Smooth muscle cell (in vitro differentiated cells): ENCODE data around the gene SIM2. TPM values are rescaled to one million over a fixed set of nuclear protein-coding genes. Genes with fewer than 3 reads are reported as not detected.

Experiments used
- DNase-seq: peaks from one replicate; lab custom pipeline; 2025; ENCODE audit not compliant: unreplicated experiment; lab: John Stamatoyannopoulos, UW
- H2AFZ ChIP-seq: fragments of 200-600 bp; sonication (generic); 2 replicates; pipeline ENCODE4 v1.6.0; 2016; ENCODE audit warnings: antibody characterized with exemption, low read depth, mild to moderate bottlenecking
- H3F3A ChIP-seq: fragments of 200-600 bp; sonication (generic); 2 replicates; pipeline ENCODE4 v1.6.0; 2017; ENCODE audit warnings: antibody characterized with exemption, low read depth
- H3K27ac ChIP-seq: fragments of 200-600 bp; sonication (generic); 2 replicates; pipeline ENCODE4 v1.5.1; 2016; ENCODE audit warnings: low read depth, mild to moderate bottlenecking
- H3K27me3 ChIP-seq: fragments of 200-600 bp; sonication (generic); 2 replicates; pipeline ENCODE4 v1.6.1; 2016; ENCODE audit warnings: low read depth, mild to moderate bottlenecking
- H3K36me3 ChIP-seq: fragments of 200-600 bp; sonication (generic); 2 replicates; pipeline ENCODE4 v1.5.1; 2016; ENCODE audit warnings: low read depth
- H3K4me1 ChIP-seq: fragments of 200-600 bp; sonication (generic); 2 replicates; pipeline ENCODE4 v1.5.1; 2016; ENCODE audit warnings: low read depth
- H3K4me2 ChIP-seq: fragments of 200-600 bp; sonication (generic); 2 replicates; pipeline ENCODE4 v1.6.0; 2016; ENCODE audit warnings: mild to moderate bottlenecking
- H3K4me3 ChIP-seq: fragments of 200-600 bp; sonication (generic); 2 replicates; pipeline ENCODE4 v1.5.1; 2016; ENCODE audit warnings: mild to moderate bottlenecking
- H3K79me2 ChIP-seq: fragments of 200-600 bp; sonication (generic); 2 replicates; pipeline ENCODE4 v1.6.0; 2016; ENCODE audit warnings: low read depth, mild to moderate bottlenecking
- H3K9ac ChIP-seq: fragments of 200-600 bp; sonication (generic); 2 replicates; pipeline ENCODE4 v1.6.0; 2016; ENCODE audit warnings: low read depth
- H3K9me3 ChIP-seq: fragments of 200-600 bp; sonication (generic); replicated peaks from 2 replicates; pipeline ENCODE4 v1.5.1; 2016; ENCODE audit warnings: low read depth
- H4K20me1 ChIP-seq: fragments of 200-600 bp; sonication (generic); 2 replicates; pipeline ENCODE4 v1.6.0; 2016; ENCODE audit warnings: low read depth
- WGBS: methylation state at CpG from one replicate; pipeline ENCODE4 v1.1.7; 2016; ENCODE audit warnings: low lambda C conversion rate; 5-methylcytosine and 5-hydroxymethylcytosine counted together
- polyA plus RNA-seq: library from polyadenylated mRNA; unstranded; fragments of >200 nt; fragmentation: Nextera tagmentation; extraction: Ambion mirVana; gene quantifications from 2 replicates; pipeline ENCODE4 v1.2.1, GENCODE V29; 2016
- total RNA-seq: library from RNA; depleted of rRNA; stranded (reverse); fragments of >200 nt; gene quantifications from 2 replicates; pipeline ENCODE4 v1.2.3, GENCODE V29; 2014
- TF ChIP-seq, protein P1 (sequence below): fragments of 200-600 bp; sonication (generic); IDR thresholded peaks from 2 replicates; pipeline ENCODE4 v1.5.1; 2017; ENCODE audit warnings: borderline replicate concordance, mild to moderate bottlenecking, antibody characterized with exemption; ENCODE audit not compliant: insufficient read depth, poor library complexity, severe bottlenecking

SIM2 gene
- total and polyA plus RNA-seq, 2 experiments from 2014 or later, result 0.25 TPM; not detected in 1

DNA sequence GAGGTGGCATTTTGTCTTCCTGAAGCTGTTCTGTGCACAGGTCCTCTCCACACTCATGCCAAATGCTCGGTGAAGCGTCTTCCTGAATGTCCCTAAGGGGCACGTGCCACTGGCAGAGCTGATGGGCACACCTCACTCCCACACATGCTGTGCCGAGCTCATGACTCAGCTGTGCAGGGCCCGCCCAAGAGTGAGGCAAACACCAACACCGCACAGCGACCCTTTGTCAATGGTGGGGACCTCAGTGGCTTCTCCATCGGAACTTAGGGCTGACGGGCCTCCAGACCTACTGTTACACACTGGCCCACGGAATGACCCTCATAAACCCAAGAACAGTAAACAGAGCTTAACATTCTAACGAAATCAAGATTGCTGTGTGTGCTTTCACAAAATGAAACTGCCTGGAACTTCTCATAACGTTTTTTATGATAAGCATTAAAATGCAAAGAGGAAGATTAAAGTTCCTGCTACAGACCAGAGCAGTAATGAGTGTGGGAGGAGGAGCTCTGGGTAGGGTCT, 89.3 kb downstream of the SIM2 start:
- TF ChIP-seq, protein P1, sequence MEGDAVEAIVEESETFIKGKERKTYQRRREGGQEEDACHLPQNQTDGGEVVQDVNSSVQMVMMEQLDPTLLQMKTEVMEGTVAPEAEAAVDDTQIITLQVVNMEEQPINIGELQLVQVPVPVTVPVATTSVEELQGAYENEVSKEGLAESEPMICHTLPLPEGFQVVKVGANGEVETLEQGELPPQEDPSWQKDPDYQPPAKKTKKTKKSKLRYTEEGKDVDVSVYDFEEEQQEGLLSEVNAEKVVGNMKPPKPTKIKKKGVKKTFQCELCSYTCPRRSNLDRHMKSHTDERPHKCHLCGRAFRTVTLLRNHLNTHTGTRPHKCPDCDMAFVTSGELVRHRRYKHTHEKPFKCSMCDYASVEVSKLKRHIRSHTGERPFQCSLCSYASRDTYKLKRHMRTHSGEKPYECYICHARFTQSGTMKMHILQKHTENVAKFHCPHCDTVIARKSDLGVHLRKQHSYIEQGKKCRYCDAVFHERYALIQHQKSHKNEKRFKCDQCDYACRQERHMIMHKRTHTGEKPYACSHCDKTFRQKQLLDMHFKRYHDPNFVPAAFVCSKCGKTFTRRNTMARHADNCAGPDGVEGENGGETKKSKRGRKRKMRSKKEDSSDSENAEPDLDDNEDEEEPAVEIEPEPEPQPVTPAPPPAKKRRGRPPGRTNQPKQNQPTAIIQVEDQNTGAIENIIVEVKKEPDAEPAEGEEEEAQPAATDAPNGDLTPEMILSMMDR, result no peak
- Histone ChIP-seq H3K27ac (peak overlapping the region; percentile 24), H3K9me3 (no peaks in the 10 kb centered on the region), H3F3A (no peaks in the 10 kb centered on the region), H3K4me1 (peaks cover 3% of the 10 kb centered on the region), H3K27me3 (no peaks in the 10 kb centered on the region), H3K4me3 (peak overlapping the region; percentile 29), H4K20me1 (no peaks in the 10 kb centered on the region), H2AFZ (no peak overlapping the region), H3K79me2 (no peaks in the 10 kb centered on the region), H3K4me2 (peak overlapping the region; percentile 70), H3K9ac (no peak overlapping the region), H3K36me3 (no peaks in the 10 kb centered on the region)
- 31% methylated on average over 12 of the region's 12 CpGs for WGBS
- DNase-seq, result peak; percentile 16

DNA sequence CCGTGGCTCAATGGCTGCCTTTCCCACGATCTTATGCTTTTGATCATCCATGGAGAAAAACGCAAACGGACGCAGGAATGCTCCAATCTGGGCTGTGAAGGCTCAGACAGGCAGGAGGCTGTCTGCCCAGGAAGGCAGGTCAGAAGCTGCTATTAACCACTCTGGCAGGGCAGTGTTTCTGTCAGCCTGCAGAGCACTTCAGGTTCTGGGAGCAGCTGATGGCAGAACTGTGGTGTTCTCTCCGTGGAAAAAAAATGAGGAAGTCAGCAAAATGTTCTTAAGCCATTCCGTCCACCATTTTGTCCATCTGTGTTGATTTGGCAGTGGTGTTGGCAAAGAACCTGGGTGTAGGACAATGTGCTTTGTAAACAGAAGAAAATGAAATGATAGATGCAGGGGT, 91.7 kb downstream of the SIM2 start:
- Histone ChIP-seq H3K36me3 (no peaks in the 10 kb centered on the region), H4K20me1 (no peaks in the 10 kb centered on the region), H3K4me2 (no peak overlapping the region), H3K27ac (no peak overlapping the region), H3K27me3 (no peaks in the 10 kb centered on the region), H3K4me3 (no peak overlapping the region), H3K79me2 (no peaks in the 10 kb centered on the region), H3F3A (no peaks in the 10 kb centered on the region), H3K9me3 (no peaks in the 10 kb centered on the region), H3K9ac (no peak overlapping the region), H2AFZ (no peak overlapping the region), H3K4me1 (peaks cover 3% of the 10 kb centered on the region)
- 88% methylated on average over 7 of the region's 7 CpGs for WGBS
- DNase-seq, result no peak
- TF ChIP-seq, protein P1, result no peak

DNA sequence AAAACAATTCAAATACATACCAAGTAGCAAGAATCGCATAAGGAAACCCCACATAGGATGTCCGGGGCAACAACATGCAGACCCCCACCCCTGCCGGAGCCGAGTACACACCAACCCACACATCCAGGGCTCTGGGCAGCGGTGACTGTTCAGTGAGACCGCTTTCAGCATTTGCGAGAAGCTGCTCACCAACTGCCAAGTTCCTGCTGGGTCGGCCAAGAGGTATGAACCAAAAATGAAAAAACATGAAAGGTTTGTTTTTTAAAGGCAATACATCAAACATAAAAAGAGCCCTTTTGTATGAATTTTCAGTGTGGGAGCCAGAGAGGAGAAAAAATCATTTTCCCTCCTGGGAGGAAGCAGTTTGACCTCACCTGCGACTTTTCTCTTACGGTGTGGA, 92.3 kb downstream of the SIM2 start:
- Histone ChIP-seq H3K9me3 (no peaks in the 10 kb centered on the region), H3K4me1 (peaks cover 3% of the 10 kb centered on the region), H3K9ac (no peak overlapping the region), H3K4me3 (no peak overlapping the region), H3K4me2 (no peak overlapping the region), H4K20me1 (no peaks in the 10 kb centered on the region), H3K27ac (no peak overlapping the region), H3K27me3 (no peaks in the 10 kb centered on the region), H3K79me2 (no peaks in the 10 kb centered on the region), H3F3A (no peaks in the 10 kb centered on the region), H3K36me3 (no peaks in the 10 kb centered on the region), H2AFZ (no peak overlapping the region)
- DNase-seq, result no peak
- TF ChIP-seq, protein P1, result no peak
- 92% methylated on average over 10 of the region's 10 CpGs for WGBS
